ENCODE data around the gene SNAPC5.
"Not testable (repeated sequence)": the region's sequence is repeated elsewhere in the genome, so short reads cannot be mapped to it uniquely, and the experiment has no call there.

The SNAPC5 gene

GRCh38 chr15:66489179-66489791 is 8.3 kb downstream of the SNAPC5 start:
- DNase-seq, result no peak

GRCh38 chr15:66488525-66488924 is 9.0 kb downstream of the SNAPC5 start:
- no peak for DNase-seq

GRCh38 chr15:66486887-66487286 is 10.7 kb downstream of the SNAPC5 start:
- no peak for DNase-seq

GRCh38 chr15:66484539-66485112 is 12.9 kb downstream of the SNAPC5 start:
- DNase-seq, result no peak

GRCh38 chr15:66483131-66483566 is 14.4 kb downstream of the SNAPC5 start:
- no peak for DNase-seq

GRCh38 chr15:66482539-66482938 is 15.0 kb downstream of the SNAPC5 start:
- DNase-seq, result no peak

- no peak for DNase-seq
Measured at GRCh38 chr15:66481107-66481856, 16.3 kb downstream of the SNAPC5 start.

- DNase-seq, result no peak
Measured at GRCh38 chr15:66480267-66480666, 17.3 kb downstream of the SNAPC5 start.

GRCh38 chr15:66477011-66477410 is 20.6 kb downstream of the SNAPC5 start:
- DNase-seq, result no peak

- DNase-seq, result no peak
Measured at GRCh38 chr15:66476535-66476934, 21.0 kb downstream of the SNAPC5 start.

GRCh38 chr15:66474963-66475362 is 22.6 kb downstream of the SNAPC5 start:
- DNase-seq, result no peak

GRCh38 chr15:66474135-66474534 is 23.4 kb downstream of the SNAPC5 start:
- DNase-seq, result no peak

- DNase-seq, result peak; percentile 7
Measured at GRCh38 chr15:66472176-66472999, 25.2 kb downstream of the SNAPC5 start.

- not testable (repeated sequence) for DNase-seq
Measured at GRCh38 chr15:66470825-66471224, 26.7 kb downstream of the SNAPC5 start.

GRCh38 chr15:66467162-66468040 is 30.2 kb downstream of the SNAPC5 start:
- not testable (repeated sequence) for DNase-seq

GRCh38 chr15:66465294-66465693 is 32.3 kb downstream of the SNAPC5 start:
- DNase-seq, result not testable (repeated sequence)

GRCh38 chr15:66462627-66463026 is 34.9 kb downstream of the SNAPC5 start:
- DNase-seq, result no peak

- DNase-seq, result no peak
Measured at GRCh38 chr15:66461917-66462316, 35.6 kb downstream of the SNAPC5 start.

GRCh38 chr15:66461294-66461693 is 36.3 kb downstream of the SNAPC5 start:
- not testable (repeated sequence) for DNase-seq

GRCh38 chr15:66459818-66460615 is 37.5 kb downstream of the SNAPC5 start:
- DNase-seq, result no peak

GRCh38 chr15:66456211-66456610 is 41.4 kb downstream of the SNAPC5 start:
- no peak for DNase-seq

Measured in effector CD8-positive, alpha-beta T cell (primary cell).